Suppressor macrophage treated with lipopolysaccharide for 1 hour (primary cell): ENCODE measurements around the gene HOXC11.
A peak's percentile ranks its signal among the peaks of the same experiment; 100 is the strongest.

ENCODE experiments used
- DNase-seq, 3 donors: peaks; one replicate each; pipeline ENCODE4 v3.0.0-alpha.2; 2020 to 2022

Gene HOXC11

DNA sequence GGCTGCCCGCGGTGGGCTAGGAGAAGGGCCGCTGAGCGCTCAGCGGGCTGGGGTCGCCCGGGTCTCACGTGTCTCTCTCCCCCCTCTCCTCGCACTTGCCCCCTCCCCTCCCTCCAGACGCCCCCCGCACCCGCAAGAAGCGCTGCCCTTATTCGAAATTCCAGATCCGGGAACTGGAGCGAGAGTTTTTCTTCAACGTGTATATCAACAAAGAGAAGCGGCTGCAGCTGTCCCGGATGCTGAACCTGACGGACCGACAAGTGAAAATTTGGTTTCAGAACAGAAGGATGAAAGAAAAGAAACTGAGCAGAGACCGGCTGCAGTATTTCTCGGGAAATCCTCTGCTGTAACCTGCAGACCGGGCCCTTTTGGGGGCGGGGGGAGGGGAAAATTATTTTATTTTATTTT, 2.1 kb downstream of the HOXC11 start:
- no peak for DNase-seq

DNA sequence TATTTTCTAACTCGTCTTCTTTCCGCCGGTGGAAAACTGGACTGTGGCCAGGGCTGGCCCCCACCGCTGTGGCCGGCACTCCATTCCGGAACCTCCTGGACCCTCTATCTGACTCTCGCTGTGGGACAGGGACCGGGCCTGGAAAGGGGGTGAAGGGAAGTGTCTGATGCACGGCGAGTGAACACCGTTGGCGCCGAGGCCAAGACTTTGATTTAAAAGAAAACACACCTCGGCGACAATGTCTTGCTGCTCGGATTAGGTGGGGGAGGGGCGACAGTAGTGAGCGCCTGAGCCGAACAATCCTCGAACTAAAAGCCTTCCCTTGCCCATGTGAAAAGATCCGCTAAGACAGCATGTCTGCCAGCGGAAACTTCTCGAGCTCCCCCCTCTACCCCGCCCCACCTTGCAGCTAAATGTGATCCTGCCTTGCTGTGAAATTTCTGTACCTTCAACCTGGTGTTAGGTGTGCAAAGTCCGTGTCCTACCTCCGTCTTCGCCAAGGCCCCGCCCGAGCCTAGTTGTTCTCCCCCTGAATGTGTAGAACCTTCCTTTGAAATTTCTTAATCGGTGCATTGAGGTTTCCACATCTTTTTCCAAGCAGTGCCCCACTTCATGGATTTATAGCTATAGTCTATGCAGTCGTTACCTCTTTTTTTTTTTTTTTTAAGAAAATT, 2.7 kb downstream of the HOXC11 start:
- DNase-seq, result no peak

DNA sequence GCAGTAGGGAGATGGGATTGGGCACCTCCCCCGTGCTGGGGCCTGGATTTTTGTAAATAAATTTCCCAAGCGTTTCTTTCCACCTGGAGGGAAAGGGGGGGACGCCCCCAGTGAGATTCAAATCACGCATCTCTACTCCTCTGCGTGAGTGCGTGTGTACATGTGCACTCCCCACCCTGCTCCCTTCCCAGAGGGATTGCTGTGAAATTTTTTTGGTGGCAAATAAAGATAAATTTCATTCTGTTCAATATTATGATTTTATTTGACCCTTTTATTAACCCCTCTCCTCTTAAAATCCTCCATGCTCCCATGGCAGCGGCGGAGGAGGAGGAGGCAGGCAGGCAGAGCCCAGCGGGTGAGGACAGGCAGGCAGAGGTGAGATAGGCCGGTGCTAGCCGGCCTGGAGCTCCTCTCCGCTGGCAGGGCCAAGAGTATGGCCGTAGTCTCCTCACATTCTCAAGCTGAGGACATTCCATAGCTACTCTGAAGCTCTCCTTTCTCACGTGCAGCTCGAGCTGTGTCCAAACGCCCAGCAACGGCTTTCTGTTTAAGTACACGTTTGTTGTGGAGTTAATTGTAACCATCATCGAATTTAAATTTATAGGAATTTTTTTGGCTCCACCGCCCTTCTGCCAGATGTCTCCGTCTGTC, 3.4 kb downstream of the HOXC11 start:
- DNase-seq, result no peak

DNA sequence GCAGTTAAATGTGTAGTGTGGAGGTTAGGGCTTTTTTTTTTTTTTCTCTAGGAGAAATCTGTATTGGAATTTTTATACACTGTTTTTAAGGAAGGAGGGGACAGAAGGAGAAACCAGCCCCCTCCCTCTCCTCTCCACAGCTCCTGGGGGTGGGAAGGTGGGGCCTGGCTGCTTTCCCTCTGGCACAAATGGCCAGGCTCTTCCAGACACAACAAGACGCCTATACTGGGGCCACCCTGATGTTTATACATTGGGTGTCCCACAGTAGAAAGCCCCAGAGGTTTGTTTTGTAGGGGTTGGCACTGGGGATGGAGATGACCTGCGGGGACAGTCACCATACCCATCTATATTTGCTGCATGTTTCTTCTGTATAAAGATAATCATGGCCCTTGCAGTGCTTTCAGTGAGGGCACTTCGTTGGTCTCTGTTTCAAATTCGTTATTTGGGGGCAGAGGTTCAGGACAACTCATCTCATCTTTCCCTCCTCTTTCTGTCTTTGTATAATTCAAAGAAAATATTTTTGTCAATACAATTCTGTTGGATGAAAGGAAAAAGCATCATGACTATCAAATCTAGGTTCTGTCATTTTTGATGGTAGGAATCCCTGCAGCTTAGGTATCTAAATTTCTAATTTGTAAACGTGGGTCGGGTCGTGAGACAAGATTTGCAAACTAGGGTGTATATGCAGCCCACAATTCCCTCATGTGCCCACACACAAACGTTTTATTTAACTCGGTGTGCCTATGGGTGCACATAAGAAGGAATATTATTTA, 4.1 kb downstream of the HOXC11 start:
- DNase-seq, result no peak

DNA sequence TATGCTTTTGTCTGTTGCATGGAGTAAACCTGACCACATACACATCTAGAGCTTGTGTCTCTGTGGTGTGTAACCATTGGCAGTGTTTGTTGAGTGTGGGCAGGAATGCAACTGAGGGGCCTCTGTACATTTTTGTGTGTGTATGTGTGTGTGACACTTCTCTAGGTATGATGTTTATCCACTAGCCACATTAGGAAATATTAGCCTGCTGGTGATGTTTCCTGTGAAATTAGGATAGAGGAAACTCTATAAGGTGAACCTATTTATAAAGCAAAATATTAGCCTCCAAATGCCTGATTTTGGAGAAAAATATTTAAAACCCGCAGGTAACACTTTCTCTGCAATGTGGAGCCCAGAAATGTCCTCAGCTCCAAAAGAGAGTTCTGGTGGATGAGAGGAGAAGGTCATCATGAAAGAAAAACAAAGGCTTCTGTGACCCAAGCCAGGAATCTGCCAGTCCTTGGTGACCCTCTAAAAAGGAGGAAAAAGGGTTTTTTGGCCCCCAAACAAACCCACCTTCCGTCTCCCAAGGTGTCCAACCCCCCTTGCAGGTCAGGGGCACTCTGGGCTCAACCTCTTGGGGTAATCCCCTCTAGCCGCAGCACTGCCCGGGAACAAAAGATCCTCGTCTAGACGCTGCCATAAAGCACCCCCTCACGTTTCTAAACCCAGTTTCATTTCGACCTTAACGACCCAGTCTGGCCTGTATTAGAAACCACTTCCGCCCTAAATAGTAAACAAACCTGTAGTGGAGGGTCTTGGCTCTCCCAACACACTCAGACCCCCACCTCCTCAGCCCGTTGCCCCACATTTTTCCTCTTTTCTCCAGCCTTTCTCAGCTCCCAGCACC, 4.9 kb downstream of the HOXC11 start:
- DNase-seq, result no peak

DNA sequence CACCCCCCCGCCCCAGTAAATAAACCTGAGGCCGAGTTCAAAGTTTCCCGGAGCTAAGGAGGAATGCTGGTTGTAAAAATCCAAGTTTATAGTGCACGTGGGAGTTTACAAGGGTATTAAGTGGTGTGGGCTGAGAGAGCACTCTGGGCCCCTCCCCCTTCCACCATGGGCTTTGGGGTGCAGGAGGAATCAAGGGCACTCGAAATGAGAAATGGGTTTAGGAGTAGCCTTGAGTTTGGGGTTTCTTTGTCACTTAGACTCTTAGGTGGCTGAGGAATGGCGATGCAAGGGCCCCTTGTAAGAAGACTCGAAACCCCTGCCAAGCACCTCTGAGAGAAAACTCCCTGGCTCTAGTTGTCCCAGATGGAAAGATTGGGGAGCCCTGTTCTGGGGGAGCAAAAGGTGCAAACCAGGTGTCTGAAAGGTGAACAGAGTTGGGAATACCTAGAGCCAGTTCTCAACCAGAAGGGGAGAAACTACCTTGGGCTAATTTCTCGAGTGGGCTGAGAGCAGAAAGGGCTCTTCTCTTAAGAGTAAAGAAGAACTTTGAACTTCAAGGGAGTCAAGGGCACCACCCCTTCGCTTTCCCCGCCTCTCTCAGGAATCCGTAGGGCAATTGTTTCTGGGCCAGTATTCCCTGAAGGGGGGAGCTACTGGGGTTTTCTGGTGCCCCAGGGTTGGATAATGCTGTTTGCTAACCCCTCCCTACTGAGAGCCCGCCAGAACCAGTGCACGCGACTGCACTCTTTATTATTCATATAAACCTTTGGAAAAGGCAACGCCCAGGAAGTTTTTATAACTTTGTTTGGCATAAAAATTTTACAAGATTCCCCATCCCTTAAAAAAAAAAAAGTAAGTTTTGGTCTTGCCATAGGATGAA, 5.8 kb downstream of the HOXC11 start:
- no peak for DNase-seq

DNA sequence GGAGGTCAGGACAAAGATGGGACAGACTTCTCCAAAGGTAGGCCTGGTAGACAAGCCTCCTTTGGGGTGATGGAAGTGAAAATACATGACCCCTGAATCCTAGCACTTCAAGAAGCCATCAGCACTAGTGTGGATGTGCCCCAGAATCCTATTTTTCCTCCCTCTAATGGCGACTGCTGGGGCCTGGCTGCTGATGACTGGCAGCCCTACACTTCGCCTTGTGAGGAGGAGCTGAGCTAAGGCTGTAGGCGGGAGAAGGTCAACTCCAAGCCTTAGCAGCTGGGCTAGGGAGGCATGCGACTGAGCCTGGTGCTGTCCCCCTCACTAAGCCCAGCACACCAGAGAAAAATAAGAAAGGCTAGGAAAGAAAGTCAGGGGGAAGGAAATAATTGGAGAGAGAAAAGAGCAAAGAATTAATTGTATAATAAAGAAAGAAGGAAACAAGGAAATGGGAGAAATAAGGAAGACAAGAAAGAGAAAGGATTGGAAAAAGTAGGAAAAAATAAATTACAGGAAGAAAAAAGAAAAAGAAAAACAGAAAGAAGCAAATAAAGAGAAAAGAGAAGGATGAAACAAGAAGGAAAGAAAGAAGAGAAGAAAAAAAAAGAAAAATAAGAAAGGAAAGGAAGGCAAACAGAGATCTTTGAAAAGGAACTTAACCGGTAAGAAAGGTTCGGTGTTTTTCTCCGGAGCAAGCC, 7.3 kb downstream of the HOXC11 start:
- DNase-seq, result no peak

DNA sequence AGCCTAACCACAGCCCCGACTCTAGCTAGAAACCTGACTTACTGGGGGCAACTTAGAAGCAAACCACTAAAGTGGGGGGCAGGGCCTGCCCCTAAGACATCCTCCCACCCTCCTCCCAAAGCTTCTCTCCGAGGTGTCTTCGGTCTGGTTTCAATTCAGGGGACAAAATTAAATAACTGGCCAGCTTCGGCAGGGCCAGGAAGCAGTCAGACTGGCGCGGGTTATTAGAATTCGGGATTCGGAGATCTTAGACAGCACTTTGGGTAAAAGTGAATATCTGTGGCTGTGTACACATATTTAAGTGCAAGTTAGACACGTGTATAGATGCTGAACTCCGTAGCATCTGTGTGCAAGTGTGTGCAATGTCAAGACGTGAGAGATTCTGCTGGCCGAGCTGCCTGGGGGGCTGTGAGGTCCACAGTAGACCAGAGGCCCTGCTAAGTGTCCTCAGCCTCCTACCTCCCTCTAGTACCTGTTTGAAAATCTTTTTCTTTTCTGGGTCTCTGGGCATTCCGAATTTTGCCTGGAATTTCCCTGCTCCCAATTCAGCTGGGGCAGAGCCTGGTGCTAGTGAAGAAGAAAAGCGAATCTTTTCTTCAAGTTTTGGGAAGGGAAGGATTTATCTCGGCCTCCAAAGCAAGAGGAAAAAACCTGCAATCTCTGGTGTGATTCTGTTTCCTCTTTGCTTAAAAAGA, 8.0 kb downstream of the HOXC11 start:
- DNase-seq, result no peak

DNA sequence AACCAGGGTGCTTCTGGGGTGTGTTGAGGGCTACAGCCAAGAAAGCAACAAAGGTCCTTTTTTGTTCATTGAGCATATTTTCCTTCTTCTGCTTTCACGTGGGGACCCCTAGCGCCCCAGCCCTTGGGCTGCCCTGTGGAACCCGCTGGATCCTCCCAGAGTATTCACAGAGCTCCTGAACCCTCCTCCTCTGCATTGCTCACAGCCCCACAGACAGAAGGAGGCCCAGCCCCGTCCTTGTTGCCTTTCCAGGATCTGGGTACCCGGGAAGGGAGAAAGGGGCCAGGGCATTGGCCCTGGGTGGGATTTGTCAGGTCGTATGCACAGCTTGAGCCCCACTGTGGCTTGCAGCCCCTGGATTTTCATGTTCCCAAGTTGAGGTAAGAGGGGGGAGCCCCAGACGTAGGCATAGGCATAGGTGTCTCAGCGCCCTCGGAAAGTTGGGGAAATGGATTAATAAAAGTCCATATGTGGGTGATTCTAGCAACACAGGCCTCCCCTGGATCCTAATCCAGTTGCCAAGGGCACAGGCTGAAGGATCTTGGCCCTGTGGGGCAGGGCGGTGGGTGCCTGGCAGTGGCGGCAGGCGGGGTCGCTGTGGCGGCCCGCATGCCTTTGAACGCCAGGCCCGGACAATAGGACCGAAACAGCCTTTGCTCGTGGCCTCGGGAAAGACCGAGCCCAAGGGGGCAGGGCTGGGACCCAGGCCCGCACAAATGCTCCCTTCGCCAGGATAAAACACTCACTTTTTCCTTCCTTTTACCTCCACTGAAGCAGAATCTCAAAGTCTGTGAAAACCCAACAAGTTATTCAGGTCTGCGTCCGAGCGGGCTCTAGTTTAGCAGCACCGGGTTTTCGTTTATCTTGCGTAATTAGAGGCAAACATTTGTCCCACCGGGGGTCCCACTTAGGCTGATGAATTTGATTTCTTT, 9.0 kb downstream of the HOXC11 start:
- DNase-seq, result peak in 1 of 3 donors; percentile 15

DNA sequence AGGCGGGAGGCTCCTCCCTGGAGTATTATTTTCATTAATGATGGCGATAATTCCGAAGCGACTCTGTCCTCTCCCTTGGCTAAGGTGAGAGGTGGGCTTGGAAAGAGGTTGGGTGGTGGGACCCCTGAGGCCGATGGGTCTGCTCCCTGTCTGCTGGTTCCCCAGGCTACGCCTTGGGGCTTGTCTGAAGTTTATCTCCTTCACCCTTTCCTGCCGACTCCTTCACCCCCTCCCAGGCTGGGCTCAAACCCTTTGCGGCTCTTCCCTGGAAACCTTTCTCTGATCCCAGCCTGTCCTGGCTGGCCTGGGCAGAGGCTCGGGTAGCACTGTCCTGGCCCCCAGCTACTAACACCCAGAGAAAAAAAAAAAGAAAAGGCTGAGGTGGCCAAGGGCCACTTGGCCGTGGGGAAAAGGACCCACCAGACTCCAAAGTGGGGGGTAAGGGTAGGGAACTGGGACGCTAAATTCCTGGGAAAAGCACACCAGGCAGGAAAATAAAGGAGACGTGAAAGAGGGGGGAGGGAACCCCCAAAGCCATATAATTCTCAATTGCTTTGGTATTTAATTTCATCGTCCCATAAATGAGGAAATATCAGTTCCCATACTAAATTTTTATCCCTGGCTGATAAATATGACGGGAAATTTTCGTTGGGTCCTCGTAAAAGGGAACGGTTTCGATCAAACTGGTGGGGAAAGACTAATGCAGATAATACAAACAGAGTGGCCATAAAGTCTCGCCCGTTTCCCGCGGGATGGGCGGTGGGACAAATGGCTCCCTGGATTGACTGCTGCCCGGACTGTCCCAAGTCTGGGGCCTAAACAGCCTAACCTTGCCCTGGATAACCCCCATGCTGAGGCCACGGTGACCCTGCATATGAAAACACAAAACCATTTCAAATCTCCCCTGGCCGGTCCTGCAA, 10.0 kb downstream of the HOXC11 start:
- no peak for DNase-seq

DNA sequence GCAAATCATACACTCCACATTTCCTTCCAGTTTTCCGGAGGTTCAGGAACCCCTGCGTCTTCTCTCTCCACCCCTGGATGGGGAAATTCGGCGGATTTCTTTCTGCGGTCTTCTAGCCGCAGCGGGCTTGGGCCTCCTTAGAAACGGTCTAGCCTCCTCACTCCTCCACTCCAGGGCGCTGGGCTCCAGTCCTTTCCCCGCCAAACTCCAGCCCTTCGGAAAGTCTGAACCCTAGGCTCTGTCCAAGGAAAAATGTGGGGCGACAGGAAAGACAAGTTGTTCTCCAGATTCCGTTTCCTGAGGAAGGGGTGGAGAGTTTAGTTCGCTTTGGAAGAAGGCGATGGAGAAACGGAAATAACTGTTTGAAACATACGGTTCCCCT, 10.6 kb downstream of the HOXC11 start:
- DNase-seq, result no peak

DNA sequence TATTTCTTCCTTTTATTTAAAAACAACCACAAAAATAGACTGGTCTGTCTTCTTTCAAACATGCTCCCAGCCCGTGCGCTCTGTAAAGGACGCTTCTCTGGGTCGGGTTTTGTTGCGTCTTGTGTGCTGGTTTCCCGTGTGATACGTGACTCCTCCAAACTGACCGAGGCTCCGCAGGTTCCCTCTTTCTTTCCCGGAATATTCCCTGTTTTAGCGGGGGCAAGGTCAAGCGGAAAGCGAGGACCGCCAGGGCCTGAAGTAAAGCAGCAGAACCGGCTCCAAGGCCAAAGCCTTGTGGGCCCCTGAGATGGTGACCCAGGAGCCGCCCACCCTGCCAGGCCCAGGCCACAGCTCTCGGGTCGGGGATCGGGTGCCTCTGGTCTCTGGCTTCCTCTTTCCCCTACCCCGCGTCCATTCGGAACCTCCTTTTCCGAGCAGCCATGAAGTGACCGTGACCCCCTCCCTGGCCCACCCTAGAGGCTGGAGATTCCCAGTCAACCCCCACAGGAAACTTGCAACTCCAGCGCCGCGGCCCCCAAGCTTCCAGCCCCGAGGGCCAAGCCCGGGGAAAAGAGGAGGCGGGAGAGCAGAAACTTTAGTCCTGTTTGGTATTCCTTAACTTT, 11.1 kb downstream of the HOXC11 start:
- DNase-seq, result no peak

DNA sequence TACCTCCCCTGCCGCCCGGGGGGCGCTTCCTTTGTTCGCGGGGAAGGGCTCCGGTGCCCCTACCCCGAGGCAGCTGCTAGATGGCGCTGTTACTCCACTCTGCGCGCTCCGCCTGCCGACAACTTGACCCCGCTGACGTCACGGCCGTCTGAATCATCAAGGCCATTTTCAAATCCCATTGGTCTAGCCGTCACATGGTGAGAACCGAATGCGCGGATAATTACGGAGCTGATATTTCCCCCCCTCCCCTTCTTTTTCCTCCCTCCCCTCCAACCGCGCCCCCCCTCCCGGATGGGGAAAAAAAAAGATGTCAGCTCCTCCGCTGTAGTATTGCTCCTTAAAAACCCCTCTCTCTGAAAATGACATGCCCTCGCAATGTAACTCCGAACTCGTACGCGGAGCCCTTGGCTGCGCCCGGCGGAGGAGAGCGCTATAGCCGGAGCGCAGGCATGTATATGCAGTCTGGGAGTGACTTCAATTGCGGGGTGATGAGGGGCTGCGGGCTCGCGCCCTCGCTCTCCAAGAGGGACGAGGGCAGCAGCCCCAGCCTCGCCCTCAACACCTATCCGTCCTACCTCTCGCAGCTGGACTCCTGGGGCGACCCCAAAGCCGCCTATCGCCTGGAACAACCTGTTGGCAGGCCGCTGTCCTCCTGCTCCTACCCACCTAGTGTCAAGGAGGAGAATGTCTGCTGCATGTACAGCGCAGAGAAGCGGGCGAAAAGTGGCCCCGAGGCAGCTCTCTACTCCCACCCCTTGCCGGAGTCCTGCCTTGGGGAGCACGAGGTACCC, 12.2 kb downstream of the HOXC11 start, which contains the start of gene HOXC10:
Gene HOXC10 (plus strand): TSS at position 246 of the 791 bp plus-strand sequence. CDS start 114 bp downstream, at position 360.
- DNase-seq, result peak; percentile 75 to 88 (median 87)

DNA sequence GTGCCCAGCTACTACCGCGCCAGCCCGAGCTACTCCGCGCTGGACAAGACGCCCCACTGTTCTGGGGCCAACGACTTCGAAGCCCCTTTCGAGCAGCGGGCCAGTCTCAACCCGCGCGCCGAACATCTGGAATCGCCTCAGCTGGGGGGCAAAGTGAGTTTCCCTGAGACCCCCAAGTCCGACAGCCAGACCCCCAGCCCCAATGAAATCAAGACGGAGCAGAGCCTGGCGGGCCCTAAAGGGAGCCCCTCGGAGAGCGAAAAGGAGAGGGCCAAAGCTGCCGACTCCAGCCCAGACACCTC, 12.7 kb downstream of the HOXC11 start:
- no peak for DNase-seq

DNA sequence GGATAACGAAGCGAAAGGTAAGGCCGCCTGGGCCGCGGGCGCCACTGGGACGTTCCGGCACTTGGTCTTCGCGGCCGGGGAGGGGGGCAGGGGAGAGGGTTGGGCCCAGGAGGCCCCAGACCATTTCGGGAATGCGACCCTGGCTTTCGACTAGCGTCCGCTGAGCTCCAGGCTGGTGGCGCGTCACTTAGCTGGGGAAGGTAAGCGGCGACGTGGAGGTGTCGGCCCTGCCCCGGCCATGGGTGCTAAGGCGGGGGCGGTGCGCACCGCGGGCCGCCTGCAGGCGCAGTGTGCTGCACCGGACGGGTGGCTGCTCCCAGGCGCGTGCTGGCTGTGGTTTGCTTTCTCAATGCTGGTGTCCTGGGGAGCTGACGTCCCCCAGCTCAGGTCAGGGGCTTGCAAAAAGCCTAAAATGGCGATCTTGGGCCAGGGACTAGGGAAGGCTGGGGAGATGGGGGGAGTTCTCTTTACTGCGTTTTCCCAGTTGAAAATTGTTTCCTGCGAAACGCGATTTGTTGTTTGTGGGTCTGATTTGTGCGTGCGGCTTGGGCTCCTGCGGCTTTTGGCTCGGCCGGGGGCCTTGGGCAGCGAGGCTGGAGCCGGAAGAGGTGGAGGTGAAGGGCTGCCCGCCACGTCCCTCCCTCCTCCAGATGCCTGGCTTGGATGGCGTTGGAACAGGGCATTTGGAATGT, 13.2 kb downstream of the HOXC11 start:
- DNase-seq, result no peak

DNA sequence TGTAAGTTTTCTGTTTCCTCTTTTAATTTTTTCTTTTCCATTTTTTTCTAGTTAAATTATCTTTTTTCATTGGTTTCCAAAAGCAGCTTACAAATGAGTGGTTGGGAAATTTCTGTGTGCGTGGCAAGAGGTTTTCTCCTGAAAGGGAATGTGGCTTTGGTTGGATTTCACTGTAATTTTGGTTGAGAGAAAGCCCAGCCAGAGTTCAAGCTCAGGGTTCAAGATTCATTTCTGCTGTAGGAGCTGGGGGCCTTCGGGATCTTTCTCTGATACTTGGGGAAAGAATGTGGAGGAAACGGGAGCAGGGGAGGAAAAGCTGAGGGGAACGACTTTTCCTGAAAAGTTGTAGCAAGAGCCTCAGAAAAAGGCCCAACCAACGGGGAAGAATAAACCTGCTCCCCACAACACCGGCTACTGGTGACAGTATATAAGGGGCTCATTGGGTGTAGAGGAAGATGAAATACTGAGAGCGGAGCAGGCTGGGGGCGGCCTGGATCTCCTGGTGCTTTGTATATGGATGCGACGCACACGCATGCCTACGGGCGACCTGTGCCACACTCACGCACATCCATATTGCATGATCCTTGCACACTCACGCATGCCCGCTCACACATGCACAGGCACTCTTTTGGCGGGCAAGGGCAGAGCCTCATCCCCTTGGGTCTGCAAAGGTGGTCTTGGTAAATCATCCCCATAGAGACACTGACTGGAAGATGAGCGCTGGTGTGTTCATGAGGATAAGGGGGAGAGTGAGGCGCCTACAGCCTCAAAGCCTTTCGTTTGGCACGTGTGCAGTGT, 14.0 kb downstream of the HOXC11 start:
- no peak for DNase-seq
